Mucosa of stomach (tissue), 1 donor: ENCODE measurements around the gene P2RY11.

ENCODE experiments used
- H3K27me3 ChIP-seq: one replicate; pipeline ENCODE4 v1.7.0; 2013; ENCODE audit warnings: mild to moderate bottlenecking, low read length; ENCODE audit not compliant: control insufficient read depth, insufficient read depth
- H3K36me3 ChIP-seq: one replicate; pipeline ENCODE4 v1.7.0; 2013; ENCODE audit warnings: low read length; ENCODE audit not compliant: control insufficient read depth, insufficient read depth
- H3K4me1 ChIP-seq: one replicate; pipeline ENCODE4 v1.7.0; 2013; ENCODE audit warnings: mild to moderate bottlenecking, low read length; ENCODE audit not compliant: control insufficient read depth, insufficient read depth
- H3K4me3 ChIP-seq: one replicate; pipeline ENCODE4 v1.7.0; 2013; ENCODE audit warnings: low read length
- H3K9ac ChIP-seq: one replicate; pipeline ENCODE4 v1.7.0; 2013; ENCODE audit warnings: mild to moderate bottlenecking, low read length, moderate library complexity
- H3K9me3 ChIP-seq: one replicate; pipeline ENCODE4 v1.7.0; 2013; ENCODE audit warnings: mild to moderate bottlenecking, low read length, moderate library complexity; ENCODE audit not compliant: control insufficient read depth
- donor health status: Pancreatic carcinoma.

P2RY11 gene, protein sequence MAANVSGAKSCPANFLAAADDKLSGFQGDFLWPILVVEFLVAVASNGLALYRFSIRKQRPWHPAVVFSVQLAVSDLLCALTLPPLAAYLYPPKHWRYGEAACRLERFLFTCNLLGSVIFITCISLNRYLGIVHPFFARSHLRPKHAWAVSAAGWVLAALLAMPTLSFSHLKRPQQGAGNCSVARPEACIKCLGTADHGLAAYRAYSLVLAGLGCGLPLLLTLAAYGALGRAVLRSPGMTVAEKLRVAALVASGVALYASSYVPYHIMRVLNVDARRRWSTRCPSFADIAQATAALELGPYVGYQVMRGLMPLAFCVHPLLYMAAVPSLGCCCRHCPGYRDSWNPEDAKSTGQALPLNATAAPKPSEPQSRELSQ

DNA sequence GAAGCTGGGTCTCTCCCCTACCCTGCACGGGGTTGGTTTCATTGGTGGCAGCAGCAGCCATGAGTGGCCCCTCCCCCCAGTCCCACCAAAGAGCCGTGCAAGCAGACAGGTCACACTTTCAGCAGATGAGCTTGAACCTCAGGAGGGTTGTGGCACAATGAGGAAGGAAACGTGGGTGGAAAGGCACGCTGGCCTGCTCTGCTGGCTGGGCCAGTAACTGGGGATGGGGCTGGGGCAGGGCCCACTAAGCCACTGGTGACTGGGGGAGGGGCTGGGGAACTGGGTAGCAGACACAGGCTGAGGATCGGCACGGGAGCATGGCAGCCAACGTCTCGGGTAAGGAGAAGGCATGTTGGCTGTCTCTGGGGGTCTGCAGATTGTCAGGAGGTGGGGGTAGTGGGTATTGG is at the start of gene P2RY11:
Gene P2RY11, plus strand, starts transcription at position 289 of the 407 bp plus-strand sequence. Its CDS starts 29 bp downstream, at position 318.
- H3K36me3 ChIP-seq, result peaks cover 15% of the 10 kb centered on the region

DNA sequence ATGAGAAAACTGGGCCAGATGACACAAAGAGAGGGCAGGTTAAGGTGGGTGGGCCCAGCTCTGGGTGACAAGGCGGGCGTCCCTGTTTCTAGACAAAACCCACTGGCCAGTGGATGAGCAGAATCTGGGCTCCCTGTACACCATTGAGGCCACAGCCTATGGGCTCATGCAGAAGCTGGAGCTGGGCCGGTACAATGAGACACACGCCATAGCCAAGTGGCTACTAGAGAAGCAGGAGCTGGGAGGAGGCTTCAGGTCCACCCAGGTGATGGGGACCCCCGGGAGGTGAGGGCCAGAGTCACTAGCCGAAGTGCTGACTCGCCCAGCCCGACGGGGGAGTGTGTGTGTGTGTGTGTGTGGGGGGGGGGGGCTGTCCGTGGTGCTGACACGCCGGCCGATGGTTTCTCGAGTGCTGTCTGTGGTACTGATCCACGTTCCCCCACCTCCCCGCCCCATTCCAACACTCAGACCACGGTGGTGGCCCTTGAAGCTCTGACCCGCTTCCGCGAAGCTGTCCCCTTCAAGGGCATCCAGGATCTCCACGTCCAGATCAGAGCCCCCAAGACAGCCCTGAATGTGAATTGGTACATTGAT is 49.7 kb upstream of the P2RY11 start:
- H3K9me3 ChIP-seq, result no peaks in the 10 kb centered on the region
- no peaks in the 10 kb centered on the region for H3K36me3 ChIP-seq
- H3K4me3 ChIP-seq, result no peak overlapping the region
- H3K27me3 ChIP-seq, result no peaks in the 10 kb centered on the region
- no peaks in the 10 kb centered on the region for H3K4me1 ChIP-seq
- no peak overlapping the region for H3K9ac ChIP-seq

More for the DNA sequence above, at the start of gene P2RY11:
- no peaks in the 10 kb centered on the region for H3K27me3 ChIP-seq
- no peak within 1 kb of the TSS for H3K9ac ChIP-seq
- H3K9me3 ChIP-seq, result no peaks in the 10 kb centered on the region
- H3K4me3 ChIP-seq, result no peak within 1 kb of the TSS
- H3K4me1 ChIP-seq, result peaks cover 17% of the 10 kb centered on the region

DNA sequence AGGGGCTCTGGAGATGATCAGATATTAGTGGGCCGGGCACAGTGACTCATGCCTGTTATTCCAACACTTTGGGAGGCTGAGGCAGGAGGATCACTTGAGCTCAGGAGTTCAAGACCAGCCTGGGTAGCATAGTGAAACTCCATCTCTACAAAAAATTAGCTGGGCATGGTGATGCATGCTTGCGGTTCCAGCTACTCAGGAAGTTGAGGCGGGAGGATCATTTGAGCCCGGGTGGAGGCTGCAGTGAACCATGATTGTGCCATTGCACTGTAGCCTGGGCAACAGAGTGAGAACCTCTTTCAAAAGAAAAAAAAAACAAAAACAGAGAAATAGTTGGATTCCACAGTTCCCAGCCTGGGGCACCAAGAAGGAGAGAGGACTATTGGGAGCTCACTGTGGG is 43.3 kb upstream of the P2RY11 start:
- no peaks in the 10 kb centered on the region for H3K4me1 ChIP-seq
- H3K4me3 ChIP-seq, result no peak overlapping the region
- no peak overlapping the region for H3K9ac ChIP-seq
- no peaks in the 10 kb centered on the region for H3K27me3 ChIP-seq
- no peaks in the 10 kb centered on the region for H3K36me3 ChIP-seq
- H3K9me3 ChIP-seq, result no peaks in the 10 kb centered on the region

DNA sequence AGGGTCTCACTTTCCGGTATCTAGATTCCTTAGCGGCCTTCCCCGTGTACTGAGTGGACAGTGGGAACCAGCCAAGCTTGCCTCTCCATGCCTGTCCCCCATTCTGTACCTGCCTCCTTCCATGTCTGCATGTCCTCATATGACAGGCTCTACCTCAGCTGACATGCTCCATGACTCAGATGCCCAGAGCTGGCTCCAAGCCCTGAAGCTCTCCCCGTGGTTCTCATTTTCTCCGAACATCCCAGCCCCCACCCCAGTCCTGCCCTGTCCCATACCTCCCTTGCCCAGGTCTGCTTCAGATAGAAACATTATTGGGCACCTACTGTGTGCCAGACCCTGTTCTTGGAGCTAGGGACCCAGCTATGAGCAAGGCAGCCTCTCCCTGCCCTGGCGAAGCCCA is 42.4 kb upstream of the P2RY11 start:
- H3K4me1 ChIP-seq, result no peaks in the 10 kb centered on the region
- no peaks in the 10 kb centered on the region for H3K27me3 ChIP-seq
- no peak overlapping the region for H3K9ac ChIP-seq

DNA sequence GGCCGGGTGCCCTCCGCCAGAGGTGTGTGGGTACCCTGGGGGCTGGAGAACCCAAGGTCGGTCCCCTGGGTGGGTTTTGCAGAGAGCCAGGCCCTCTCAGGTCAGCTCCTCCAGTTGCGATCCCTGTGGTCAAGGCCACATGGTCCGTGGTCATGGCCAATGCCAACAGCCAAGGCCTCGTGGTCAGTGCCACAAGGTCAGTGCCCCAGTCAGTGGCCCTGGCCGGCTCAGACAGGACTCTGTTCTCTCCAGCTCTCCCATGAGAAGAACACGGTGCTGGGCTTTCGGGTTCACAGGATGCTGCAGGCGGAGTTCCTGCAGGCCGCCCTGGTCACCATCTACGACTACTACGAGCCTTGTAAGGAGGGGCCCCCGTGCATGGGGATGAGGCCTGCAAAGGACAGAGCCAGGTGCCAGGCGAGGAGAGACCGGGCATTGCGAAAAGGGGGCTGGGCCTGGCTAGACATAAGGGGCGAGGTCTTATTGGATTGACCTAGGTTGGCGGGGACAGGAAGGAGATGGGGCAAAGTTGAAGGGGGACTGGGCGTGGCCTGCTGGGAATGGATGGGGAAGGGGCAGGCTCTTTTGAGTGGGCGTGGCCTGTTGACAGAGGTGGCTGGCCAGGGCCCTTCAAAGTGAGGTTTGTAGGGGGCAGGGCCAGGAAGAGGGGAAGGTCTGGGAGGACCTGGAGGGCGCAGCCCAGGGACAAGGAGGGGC is 40.6 kb upstream of the P2RY11 start:
- no peak overlapping the region for H3K9ac ChIP-seq
- no peaks in the 10 kb centered on the region for H3K9me3 ChIP-seq
- no peaks in the 10 kb centered on the region for H3K36me3 ChIP-seq
- H3K4me3 ChIP-seq, result no peak overlapping the region
- no peaks in the 10 kb centered on the region for H3K4me1 ChIP-seq
- H3K27me3 ChIP-seq, result no peaks in the 10 kb centered on the region

More for the DNA sequence above, 42.4 kb upstream of the P2RY11 start:
- H3K36me3 ChIP-seq, result no peaks in the 10 kb centered on the region
- H3K4me3 ChIP-seq, result no peak overlapping the region
- H3K9me3 ChIP-seq, result no peaks in the 10 kb centered on the region

DNA sequence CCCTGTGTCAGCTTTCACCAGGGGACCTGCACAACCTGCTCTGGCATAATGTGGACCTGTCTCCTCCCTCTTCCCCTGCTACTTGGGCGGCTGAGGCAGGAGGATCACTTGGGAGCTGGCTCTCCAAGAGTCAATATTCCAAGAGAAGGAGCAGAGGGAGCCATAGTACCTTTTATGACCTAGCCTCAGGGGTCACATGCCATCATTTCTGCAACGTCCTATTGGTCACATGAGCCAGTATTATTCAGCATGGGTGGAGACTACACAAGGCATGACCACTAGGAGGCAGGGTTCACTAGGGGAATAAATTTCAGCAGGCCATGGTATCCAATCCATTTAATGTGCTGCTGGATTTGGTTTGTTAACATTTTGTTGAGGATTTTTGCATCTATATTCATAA is 37.3 kb upstream of the P2RY11 start:
- no peaks in the 10 kb centered on the region for H3K9me3 ChIP-seq
- H3K4me3 ChIP-seq, result no peak overlapping the region
- no peaks in the 10 kb centered on the region for H3K36me3 ChIP-seq
- no peak overlapping the region for H3K9ac ChIP-seq
- no peaks in the 10 kb centered on the region for H3K4me1 ChIP-seq
- no peaks in the 10 kb centered on the region for H3K27me3 ChIP-seq

DNA sequence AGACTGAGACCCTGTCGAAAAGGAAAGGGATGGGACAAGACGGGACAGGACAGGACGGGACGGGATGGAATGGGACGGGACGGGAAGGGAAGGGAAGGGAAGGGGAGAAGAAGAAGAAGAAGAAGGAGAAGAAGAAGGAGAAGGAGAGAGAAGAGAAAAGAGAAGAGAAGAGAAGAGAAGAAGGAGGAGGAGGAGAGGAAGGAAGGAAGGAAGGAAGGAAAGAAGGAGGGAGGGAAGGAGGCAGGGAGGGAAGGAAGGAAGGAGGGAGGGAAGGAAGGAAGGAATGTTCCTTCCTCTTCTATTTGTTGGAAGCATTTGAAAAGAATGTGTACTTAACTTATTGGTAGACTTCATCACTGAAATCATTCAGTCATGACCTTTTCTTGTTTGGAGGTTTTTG is 35.0 kb upstream of the P2RY11 start:
- Histone ChIP-seq H3K9ac (no peak overlapping the region), H3K27me3 (no peaks in the 10 kb centered on the region), H3K36me3 (no peaks in the 10 kb centered on the region), H3K9me3 (no peaks in the 10 kb centered on the region), H3K4me1 (no peaks in the 10 kb centered on the region), H3K4me3 (no peak overlapping the region)

DNA sequence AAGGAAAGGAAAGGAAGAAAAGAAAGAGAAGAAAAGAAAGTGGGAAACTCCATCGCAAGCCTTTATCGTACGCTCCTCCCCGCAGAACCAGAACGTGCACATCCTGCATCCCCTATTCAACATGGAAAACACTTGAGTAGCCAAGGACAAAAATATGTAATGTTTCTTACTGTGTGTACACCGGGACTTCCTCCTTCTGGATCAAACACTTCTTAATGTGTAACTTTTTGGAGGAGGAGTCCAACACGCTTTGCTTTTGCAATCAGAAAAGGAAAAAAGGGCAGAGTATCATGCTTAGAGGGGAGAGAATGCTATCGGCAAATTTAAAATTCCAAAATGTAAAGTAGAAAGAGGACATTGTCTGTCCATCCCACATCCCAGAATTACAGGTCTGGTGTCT is 33.2 kb upstream of the P2RY11 start:
- H3K4me1 ChIP-seq, result no peaks in the 10 kb centered on the region
- no peaks in the 10 kb centered on the region for H3K9me3 ChIP-seq

DNA sequence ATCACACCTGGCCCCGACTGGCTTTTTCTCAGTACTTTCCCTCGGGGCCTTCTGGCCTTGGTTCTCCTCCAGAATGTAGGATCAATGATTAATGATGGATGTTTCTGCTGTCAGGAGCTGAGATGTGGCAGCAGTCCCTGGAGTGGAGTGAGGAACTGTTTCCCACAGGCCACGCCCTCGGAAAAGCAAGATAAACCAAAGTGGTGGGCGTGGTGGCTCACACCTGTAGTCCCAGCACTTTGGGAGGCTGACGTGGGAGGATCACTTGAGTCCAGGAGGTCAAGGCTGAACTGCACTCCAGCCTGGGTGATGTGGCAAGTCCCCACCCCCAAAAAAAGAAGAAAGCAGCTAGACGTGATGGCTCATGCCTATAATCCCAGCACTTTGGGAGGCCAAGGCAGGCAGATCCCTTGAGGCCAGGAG is 32.5 kb upstream of the P2RY11 start:
- no peak overlapping the region for H3K4me3 ChIP-seq
- H3K27me3 ChIP-seq, result no peaks in the 10 kb centered on the region
- H3K9ac ChIP-seq, result no peak overlapping the region
- H3K4me1 ChIP-seq, result no peaks in the 10 kb centered on the region
- H3K9me3 ChIP-seq, result no peaks in the 10 kb centered on the region
- H3K36me3 ChIP-seq, result no peaks in the 10 kb centered on the region

More for the DNA sequence above, 33.2 kb upstream of the P2RY11 start:
- Histone ChIP-seq H3K4me3 (no peak overlapping the region), H3K9ac (no peak overlapping the region), H3K27me3 (no peaks in the 10 kb centered on the region), H3K36me3 (no peaks in the 10 kb centered on the region)

DNA sequence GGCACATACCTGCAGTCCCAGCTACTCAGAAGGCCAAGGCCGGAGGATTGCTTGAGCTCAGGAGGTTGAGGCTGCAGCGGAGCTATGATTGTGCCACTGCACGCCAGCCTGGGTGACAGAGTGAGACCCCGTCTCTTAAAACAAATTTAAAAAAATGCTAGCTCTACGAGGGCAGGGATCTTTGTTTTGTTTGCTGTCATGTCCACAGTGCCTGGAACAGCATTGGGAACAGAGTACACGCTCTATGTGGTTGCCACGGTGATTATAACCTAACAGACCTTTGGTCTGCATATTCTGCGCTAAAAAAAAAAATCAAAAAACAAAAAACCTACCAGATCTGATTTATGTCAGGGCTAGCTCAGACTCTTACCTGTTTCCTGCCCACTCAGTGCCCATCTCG is 27.6 kb upstream of the P2RY11 start:
- Histone ChIP-seq H3K9ac (no peak overlapping the region), H3K36me3 (no peaks in the 10 kb centered on the region), H3K4me1 (peaks cover 5% of the 10 kb centered on the region), H3K4me3 (no peak overlapping the region), H3K9me3 (no peaks in the 10 kb centered on the region), H3K27me3 (no peaks in the 10 kb centered on the region)

DNA sequence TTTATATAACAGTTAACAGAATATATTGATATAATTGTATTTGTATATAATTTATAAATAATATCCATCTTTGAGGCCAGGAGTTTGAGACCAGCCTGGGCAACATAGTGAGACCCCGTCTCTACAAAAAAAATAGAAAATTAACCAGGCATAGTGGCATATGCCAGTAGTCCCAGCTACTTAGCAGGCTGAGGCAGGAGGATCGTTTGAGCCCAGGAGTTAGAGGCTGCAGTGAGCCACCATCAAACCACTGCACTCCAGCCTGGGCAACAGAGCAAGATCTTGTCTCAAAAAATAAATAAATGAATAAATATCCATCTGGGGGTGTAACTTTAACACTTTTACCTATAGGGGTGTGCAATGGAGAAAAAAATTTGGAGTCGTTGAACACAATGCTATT is 26.7 kb upstream of the P2RY11 start:
- no peaks in the 10 kb centered on the region for H3K9me3 ChIP-seq
- H3K36me3 ChIP-seq, result no peaks in the 10 kb centered on the region
- H3K9ac ChIP-seq, result no peak overlapping the region
- H3K4me1 ChIP-seq, result peaks cover 5% of the 10 kb centered on the region
- no peaks in the 10 kb centered on the region for H3K27me3 ChIP-seq
- H3K4me3 ChIP-seq, result no peak overlapping the region
